ENCODE results near the gene PCED1B. TPM values are rescaled to one million over a fixed set of nuclear protein-coding genes. Genes with fewer than 3 reads are reported as not detected.

PCED1B gene
- total RNA-seq, 1 donor from 2014 or later: 3.1 TPM

DNA sequence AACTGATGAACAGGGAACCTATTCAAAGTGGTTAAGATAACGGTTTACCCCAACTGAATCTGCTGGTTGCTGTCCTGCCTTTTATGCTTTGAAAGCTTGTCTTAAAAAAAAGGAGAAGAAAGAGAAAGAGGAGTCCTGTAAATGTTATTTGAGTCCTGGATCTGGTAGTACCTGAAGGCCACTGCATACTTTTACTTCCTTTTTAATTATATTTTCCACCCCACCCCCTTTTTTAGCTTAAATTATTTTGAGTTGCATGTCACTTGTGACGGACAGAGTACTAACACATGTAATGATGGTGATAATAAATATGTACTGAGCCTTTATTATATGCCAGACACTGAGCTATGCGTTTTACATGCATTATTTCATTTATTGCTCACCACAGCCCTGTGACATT lies 2.9 kb downstream of the PCED1B start:
- Histone ChIP-seq H3K4me1 (peaks cover 31% of the 10 kb centered on the region), H3K9ac (no peak overlapping the region), H3K27ac (no peak overlapping the region), H3K9me3 (ENCODE audit: low read depth) (no peaks in the 10 kb centered on the region), H3K27me3 (peaks cover 51% of the 10 kb centered on the region), H3K79me2 (ENCODE audit: low read depth) (no peaks in the 10 kb centered on the region), H4K20me1 (ENCODE audit: low read depth) (no peaks in the 10 kb centered on the region), H3F3A (ENCODE audit: low read depth) (peaks cover 32% of the 10 kb centered on the region), H2AFZ (replicated peaks) (no peak overlapping the region), H3K36me3 (no peaks in the 10 kb centered on the region), H3K4me2 (no peak overlapping the region), H3K4me3 (no peak overlapping the region)
- no peak overlapping the region for H3K27ac Mint-ChIP-seq
- no peaks in the 10 kb centered on the region for H3K9me3 Mint-ChIP-seq
- TF ChIP-seq, protein P1, sequence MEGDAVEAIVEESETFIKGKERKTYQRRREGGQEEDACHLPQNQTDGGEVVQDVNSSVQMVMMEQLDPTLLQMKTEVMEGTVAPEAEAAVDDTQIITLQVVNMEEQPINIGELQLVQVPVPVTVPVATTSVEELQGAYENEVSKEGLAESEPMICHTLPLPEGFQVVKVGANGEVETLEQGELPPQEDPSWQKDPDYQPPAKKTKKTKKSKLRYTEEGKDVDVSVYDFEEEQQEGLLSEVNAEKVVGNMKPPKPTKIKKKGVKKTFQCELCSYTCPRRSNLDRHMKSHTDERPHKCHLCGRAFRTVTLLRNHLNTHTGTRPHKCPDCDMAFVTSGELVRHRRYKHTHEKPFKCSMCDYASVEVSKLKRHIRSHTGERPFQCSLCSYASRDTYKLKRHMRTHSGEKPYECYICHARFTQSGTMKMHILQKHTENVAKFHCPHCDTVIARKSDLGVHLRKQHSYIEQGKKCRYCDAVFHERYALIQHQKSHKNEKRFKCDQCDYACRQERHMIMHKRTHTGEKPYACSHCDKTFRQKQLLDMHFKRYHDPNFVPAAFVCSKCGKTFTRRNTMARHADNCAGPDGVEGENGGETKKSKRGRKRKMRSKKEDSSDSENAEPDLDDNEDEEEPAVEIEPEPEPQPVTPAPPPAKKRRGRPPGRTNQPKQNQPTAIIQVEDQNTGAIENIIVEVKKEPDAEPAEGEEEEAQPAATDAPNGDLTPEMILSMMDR (IDR thresholded peaks at IDR 0.05): no peak
- TF ChIP-seq EZH2phosphoT487 (IDR thresholded peaks at IDR 0.05): no peak
- no peak for TF ChIP-seq EZH2 (IDR thresholded peaks at IDR 0.05)
- peaks cover 37% of the 10 kb centered on the region for H3K4me1 Mint-ChIP-seq
- DNase-seq (ENCODE audit: low spot score): no peak
- peaks cover 5% of the 10 kb centered on the region for H3K27me3 Mint-ChIP-seq (ENCODE audit: insufficient read depth, low read depth)
- no peaks in the 10 kb centered on the region for H3K36me3 Mint-ChIP-seq
- H3K4me3 Mint-ChIP-seq: no peak overlapping the region

DNA sequence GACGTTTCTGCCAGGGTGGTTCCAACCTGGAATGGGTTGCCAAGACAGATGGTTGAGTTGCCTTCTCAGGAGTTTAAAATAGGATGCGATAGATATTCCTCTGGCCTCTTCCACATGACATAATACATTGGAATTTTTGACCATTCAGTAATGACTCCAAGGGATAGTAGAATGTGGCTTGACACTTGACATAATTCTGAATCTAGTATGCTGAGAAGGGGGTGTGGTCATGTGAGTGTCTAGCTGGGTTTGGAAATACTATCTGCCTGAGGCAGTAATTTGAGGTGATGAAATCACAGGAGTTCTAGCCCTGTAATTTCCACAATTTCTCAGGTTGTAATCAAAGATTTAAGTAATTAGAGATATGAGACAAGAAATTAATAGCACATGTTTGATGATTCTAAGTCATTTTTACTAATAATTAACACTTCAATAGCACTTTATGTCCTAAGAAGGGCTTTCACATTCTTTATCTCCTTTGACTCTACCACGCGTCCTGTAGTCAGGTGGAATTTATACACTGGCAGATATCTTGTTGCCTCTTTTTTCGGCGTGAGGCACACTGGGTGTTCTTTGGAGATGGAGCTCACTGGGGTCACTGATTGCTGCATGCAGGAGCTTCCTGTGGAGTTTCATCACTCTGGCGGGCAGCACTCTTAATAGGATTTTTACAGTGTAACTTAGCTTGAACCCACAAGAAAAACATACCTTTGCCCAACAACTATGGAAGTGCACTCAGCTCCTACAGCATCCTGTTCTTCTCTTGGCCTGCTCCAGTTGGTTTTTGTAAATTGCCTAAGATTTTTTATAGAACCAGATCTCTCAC lies 3.6 kb downstream of the PCED1B start:
- H2AFZ ChIP-seq (replicated peaks): no peak overlapping the region
- Mint-ChIP-seq H3K27me3 (ENCODE audit: insufficient read depth, low read depth) (peaks cover 5% of the 10 kb centered on the region), H3K27ac (no peak overlapping the region), H3K4me1 (peaks cover 37% of the 10 kb centered on the region), H3K36me3 (no peaks in the 10 kb centered on the region), H3K9me3 (no peaks in the 10 kb centered on the region), H3K4me3 (no peak overlapping the region)
- TF ChIP-seq EZH2phosphoT487 (IDR thresholded peaks at IDR 0.05): no peak
- no peak for TF ChIP-seq EZH2 (IDR thresholded peaks at IDR 0.05)
- TF ChIP-seq, protein P1 (IDR thresholded peaks at IDR 0.05): no peak
- no peak for DNase-seq (ENCODE audit: low spot score)
- peaks cover 44% of the 10 kb centered on the region for H3K27me3 ChIP-seq
- H3K4me1 ChIP-seq: peaks cover 31% of the 10 kb centered on the region
- H3K79me2 ChIP-seq (ENCODE audit: low read depth): no peaks in the 10 kb centered on the region
- H4K20me1 ChIP-seq (ENCODE audit: low read depth): no peaks in the 10 kb centered on the region
- H3K4me2 ChIP-seq: no peak overlapping the region
- peaks cover 32% of the 10 kb centered on the region for H3F3A ChIP-seq (ENCODE audit: low read depth)
- no peaks in the 10 kb centered on the region for H3K9me3 ChIP-seq (ENCODE audit: low read depth)
- H3K9ac ChIP-seq: no peak overlapping the region
- no peak overlapping the region for H3K27ac ChIP-seq
- H3K36me3 ChIP-seq: no peaks in the 10 kb centered on the region
- H3K4me3 ChIP-seq: no peak overlapping the region

GRCh38 chr12:47084172-47084571 lies 4.8 kb downstream of the PCED1B start:
- Histone ChIP-seq H3F3A (ENCODE audit: low read depth) (peaks cover 32% of the 10 kb centered on the region), H3K9me3 (ENCODE audit: low read depth) (no peaks in the 10 kb centered on the region), H3K4me3 (no peak overlapping the region), H4K20me1 (ENCODE audit: low read depth) (no peaks in the 10 kb centered on the region), H3K4me1 (peaks cover 23% of the 10 kb centered on the region), H3K27me3 (peaks cover 32% of the 10 kb centered on the region), H3K27ac (no peak overlapping the region), H3K79me2 (ENCODE audit: low read depth) (no peaks in the 10 kb centered on the region), H3K9ac (no peak overlapping the region), H2AFZ (replicated peaks) (no peak overlapping the region), H3K4me2 (no peak overlapping the region), H3K36me3 (no peaks in the 10 kb centered on the region)
- no peak overlapping the region for H3K4me3 Mint-ChIP-seq
- no peaks in the 10 kb centered on the region for H3K9me3 Mint-ChIP-seq
- H3K4me1 Mint-ChIP-seq: peaks cover 33% of the 10 kb centered on the region
- peaks cover under 1% of the 10 kb centered on the region for H3K27me3 Mint-ChIP-seq (ENCODE audit: insufficient read depth, low read depth)
- no peaks in the 10 kb centered on the region for H3K36me3 Mint-ChIP-seq
- no peak for DNase-seq (ENCODE audit: low spot score)
- H3K27ac Mint-ChIP-seq: no peak overlapping the region
- TF ChIP-seq EZH2 (IDR thresholded peaks at IDR 0.05) (no peak), EZH2phosphoT487 (IDR thresholded peaks at IDR 0.05) (no peak)
- TF ChIP-seq, protein P1 (IDR thresholded peaks at IDR 0.05): no peak

Measured in neural progenitor cell (in vitro differentiated cells).